Neural crest cell (in vitro differentiated cells): ENCODE measurements around the gene SH3BP5L. TPM values are rescaled to one million over a fixed set of nuclear protein-coding genes. Genes with fewer than 3 reads are reported as not detected.

Experiments used
- DNase-seq: peaks from one replicate; pipeline ENCODE4 v3.0.0; 2021; ENCODE audit warnings: low read depth, mixed read lengths, low spot score
- H3K27ac Mint-ChIP-seq: one replicate; pipeline ENCODE4 v1.8.0; 2021; ENCODE audit warnings: mild to moderate bottlenecking, mixed read lengths; ENCODE audit not compliant: unreplicated experiment
- H3K27me3 Mint-ChIP-seq: 2 replicates; pipeline ENCODE4 v1.8.0; 2021; ENCODE audit warnings: low read depth, mild to moderate bottlenecking, mixed read lengths
- H3K36me3 Mint-ChIP-seq: 2 replicates; pipeline ENCODE4 v1.8.0; 2021; ENCODE audit warnings: low read depth, mild to moderate bottlenecking, mixed read lengths
- H3K4me1 Mint-ChIP-seq: 2 replicates; pipeline ENCODE4 v1.8.0; 2021; ENCODE audit warnings: mixed read lengths
- H3K4me3 Mint-ChIP-seq: one replicate; pipeline ENCODE4 v1.8.0; 2021; ENCODE audit warnings: mild to moderate bottlenecking, mixed read lengths
- H3K9me3 Mint-ChIP-seq: 2 replicates; pipeline ENCODE4 v1.8.0; 2021; ENCODE audit warnings: mixed read lengths
- total RNA-seq: library from RNA; stranded (reverse); gene quantifications from 2 replicates; pipeline ENCODE4 v1.2.1, GENCODE V29; 2021
- TF ChIP-seq, protein P1 (sequence below): fragments of 200-600 bp; sonication (generic); conservative IDR thresholded peaks from 2 replicates; pipeline ENCODE4 v1.5.0; 2021; ENCODE audit warnings: antibody characterized with exemption, mild to moderate bottlenecking

Gene SH3BP5L
- total RNA-seq, 1 donor from 2014 or later, result 28.9 TPM

DNA sequence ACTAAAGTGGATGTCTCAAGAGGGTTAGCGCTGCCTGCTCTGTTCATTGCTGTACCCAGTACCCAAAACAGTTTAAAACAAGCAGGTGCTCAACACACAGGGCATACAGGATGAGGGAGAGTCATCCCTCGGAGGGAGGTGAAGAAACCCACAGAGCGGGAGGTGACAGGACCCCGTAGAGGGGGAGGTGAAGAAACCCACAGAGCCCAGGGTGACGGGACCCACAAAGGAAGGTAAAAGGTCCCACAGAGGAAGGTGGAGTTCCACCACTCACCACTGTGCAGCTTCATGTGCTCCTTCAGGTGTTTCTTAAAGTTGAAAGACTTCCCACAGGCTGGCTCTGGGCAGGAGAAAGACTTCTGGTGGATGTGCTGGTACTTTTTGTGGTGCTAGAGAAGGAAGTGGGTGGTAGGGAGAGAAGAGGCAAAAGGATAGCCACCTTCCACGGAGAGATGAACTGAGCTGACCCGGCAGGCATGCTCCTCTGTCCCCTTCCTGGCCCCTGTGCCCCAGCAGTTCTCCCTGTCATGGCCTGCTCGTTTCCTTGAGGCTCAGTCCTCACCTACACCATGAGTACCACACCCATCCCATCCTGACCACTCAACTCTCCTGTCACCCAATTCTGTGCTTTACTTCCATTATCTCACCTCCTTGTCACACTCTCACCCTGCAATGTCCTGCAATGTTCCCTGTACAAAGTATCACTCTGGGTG lies 28.1 kb upstream of the SH3BP5L start:
- Mint-ChIP-seq H3K36me3 (peaks cover 15% of the 10 kb centered on the region), H3K4me3 (no peak overlapping the region), H3K9me3 (no peaks in the 10 kb centered on the region), H3K27me3 (peaks cover 3% of the 10 kb centered on the region), H3K27ac (peak overlapping the region; percentile 16), H3K4me1 (peaks cover 18% of the 10 kb centered on the region)
- no peak for DNase-seq
- TF ChIP-seq, protein P1, sequence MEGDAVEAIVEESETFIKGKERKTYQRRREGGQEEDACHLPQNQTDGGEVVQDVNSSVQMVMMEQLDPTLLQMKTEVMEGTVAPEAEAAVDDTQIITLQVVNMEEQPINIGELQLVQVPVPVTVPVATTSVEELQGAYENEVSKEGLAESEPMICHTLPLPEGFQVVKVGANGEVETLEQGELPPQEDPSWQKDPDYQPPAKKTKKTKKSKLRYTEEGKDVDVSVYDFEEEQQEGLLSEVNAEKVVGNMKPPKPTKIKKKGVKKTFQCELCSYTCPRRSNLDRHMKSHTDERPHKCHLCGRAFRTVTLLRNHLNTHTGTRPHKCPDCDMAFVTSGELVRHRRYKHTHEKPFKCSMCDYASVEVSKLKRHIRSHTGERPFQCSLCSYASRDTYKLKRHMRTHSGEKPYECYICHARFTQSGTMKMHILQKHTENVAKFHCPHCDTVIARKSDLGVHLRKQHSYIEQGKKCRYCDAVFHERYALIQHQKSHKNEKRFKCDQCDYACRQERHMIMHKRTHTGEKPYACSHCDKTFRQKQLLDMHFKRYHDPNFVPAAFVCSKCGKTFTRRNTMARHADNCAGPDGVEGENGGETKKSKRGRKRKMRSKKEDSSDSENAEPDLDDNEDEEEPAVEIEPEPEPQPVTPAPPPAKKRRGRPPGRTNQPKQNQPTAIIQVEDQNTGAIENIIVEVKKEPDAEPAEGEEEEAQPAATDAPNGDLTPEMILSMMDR, result no peak

DNA sequence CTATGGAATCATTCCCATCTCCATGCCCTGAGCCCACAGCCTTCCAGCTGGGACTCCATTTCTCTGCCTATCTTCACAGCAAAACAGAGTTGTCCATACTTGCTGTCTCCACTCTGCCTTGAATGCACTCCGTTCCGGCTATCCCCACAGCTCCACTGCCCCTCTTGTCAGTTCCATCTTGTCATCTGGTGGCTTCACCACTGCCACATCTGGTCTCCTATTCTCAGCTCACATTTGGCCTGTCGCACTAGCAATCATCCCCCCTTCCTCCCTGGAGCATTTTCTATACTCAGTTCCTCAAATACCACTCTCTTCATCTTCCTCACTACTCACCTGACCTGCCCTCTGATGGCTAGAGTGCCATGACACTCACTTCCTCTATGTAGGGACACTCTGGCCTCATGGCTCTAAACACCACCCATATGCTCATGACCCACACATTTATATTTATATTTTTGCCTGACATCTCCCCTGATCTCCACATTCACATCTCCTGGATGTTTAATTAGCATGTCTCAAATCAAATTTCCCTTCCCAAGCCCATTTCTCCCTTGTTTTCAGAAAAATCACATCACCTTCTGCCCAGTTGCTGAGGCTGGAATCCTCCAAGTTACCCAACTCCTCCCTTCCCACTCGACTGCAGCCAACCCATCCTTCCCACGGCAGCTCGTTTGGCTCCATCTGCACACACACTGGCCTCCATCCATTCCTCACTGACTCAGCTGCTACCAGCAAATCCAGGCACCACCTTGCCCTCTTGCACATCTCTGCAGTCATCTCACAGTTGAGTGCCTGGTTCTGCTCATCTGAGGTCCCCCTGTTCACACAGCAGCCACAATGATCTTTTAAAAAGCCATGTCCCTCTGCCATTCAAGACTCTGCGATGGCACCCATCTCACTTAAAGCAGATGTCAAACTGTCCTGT lies 27.0 kb upstream of the SH3BP5L start:
- Mint-ChIP-seq H3K9me3 (no peaks in the 10 kb centered on the region), H3K4me3 (no peak overlapping the region), H3K27ac (no peak overlapping the region), H3K36me3 (peaks cover 16% of the 10 kb centered on the region), H3K4me1 (peaks cover 10% of the 10 kb centered on the region), H3K27me3 (no peaks in the 10 kb centered on the region)
- TF ChIP-seq, protein P1, result no peak
- no peak for DNase-seq

DNA sequence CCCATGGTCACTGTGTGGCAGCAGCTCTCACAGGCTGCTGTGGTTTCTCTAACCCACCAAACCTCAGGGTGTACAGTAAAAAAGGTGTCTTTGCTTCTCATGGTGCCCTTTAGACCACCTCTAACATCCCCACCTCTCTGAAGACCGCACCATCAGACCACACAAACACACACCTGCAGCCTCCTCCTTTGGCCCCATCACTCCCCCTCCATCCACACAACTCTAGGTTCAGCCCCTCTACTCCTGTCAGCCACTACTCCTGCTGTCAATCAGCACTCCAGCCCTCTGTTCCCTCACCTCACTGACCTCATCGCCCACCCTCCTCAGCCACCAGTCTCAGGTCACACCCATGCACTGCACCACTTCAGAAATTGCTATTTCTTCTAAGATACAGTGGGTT lies 25.7 kb upstream of the SH3BP5L start:
- Mint-ChIP-seq H3K36me3 (peaks cover 16% of the 10 kb centered on the region), H3K27me3 (no peaks in the 10 kb centered on the region), H3K4me3 (no peak overlapping the region), H3K4me1 (peaks cover 5% of the 10 kb centered on the region), H3K27ac (peak overlapping the region; percentile 57), H3K9me3 (no peaks in the 10 kb centered on the region)
- TF ChIP-seq, protein P1, result no peak
- no peak for DNase-seq

DNA sequence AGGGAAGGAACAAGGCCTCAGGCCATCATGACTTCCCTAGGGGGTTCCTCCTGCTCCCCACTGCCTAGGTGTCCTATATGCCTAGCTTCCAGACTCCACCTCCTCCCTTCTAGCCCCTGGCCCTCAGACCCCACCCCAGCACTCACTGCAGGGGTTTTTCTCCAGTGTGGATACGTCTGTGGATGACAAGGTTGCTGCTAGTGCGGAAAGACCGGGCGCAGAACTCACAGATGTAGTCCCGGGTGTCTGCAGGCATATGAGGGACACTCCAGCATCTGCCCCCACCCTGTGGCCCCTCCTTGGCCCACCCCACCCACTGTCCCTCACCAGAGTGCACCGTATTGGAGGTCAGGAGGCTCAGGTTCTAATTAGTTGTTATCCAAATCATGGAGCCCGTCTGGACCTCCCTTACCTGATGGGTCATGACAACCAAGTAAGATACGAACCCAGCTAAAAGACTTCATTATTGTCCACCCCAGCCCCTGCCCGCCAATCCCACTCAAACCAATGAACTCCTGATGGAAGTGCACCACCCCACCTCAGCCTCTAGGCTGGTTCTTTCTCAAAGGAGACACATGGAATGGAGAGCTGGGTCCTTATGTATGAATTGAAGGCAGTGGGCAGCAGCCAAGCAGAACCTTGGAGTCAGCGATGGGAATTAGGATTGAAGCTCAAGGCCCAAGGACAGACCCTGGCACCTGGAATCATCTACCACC lies 25.0 kb upstream of the SH3BP5L start:
- H3K4me3 Mint-ChIP-seq, result no peak overlapping the region
- DNase-seq, result no peak
- H3K27me3 Mint-ChIP-seq, result no peaks in the 10 kb centered on the region
- H3K36me3 Mint-ChIP-seq, result peaks cover 16% of the 10 kb centered on the region
- H3K4me1 Mint-ChIP-seq, result peaks cover 5% of the 10 kb centered on the region
- no peaks in the 10 kb centered on the region for H3K9me3 Mint-ChIP-seq
- TF ChIP-seq, protein P1, result no peak
- peak overlapping the region; percentile 12 for H3K27ac Mint-ChIP-seq

DNA sequence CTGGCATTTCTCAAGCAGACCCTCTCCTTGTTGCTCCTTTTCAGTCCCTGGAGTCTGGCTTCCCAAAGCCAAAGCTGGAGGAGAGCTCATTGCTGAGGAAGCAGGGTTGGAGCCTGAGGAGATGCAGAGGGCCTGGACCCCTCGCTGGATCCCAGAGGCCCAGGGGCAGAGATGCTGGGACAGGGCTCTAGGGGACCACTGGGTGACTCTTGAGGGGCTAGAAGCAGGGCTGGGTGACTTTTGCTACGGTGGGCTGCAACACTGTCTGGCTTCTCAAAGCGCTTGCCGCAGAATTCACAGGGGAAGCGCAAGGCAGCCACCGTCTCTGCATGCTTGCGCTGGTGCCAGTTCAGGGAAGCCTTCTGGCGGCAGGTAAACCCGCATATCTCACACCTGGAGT lies 24.4 kb upstream of the SH3BP5L start:
- TF ChIP-seq, protein P1, result no peak
- DNase-seq, result no peak
- Mint-ChIP-seq H3K4me3 (no peak overlapping the region), H3K36me3 (peaks cover 15% of the 10 kb centered on the region), H3K4me1 (peaks cover 5% of the 10 kb centered on the region), H3K27ac (no peak overlapping the region), H3K27me3 (no peaks in the 10 kb centered on the region), H3K9me3 (no peaks in the 10 kb centered on the region)
